Activated T-cell treated with anti-CD3 and anti-CD28 coated beads, Interleukin-2, amount 50 U/mL, for 72 hours (primary cell): ENCODE measurements around the gene PRSS22. TPM values are rescaled to one million over a fixed set of nuclear protein-coding genes. Genes with fewer than 3 reads are reported as not detected.

Experiments
- ATAC-seq, 2 donors: fragments of 150-1000 bp; cut with Tn5 transposase; replicated peaks in 1 of 2; 2 replicates each; pipeline ENCODE4 v1.10.0; 2021; ENCODE audit warnings: moderate library complexity in 2 of 2, mild to moderate bottlenecking in 1 of 2
- DNase-seq, 2 donors: peaks; one replicate each; pipeline ENCODE4 v3.0.0; 2021 to 2022; ENCODE audit warnings: mixed read lengths in 1 of 2
- H3K27ac Mint-ChIP-seq: one replicate; pipeline ENCODE4 v1.8.0; 2022; ENCODE audit warnings: mild to moderate bottlenecking, moderate library complexity, mixed read lengths
- H3K27me3 Mint-ChIP-seq: one replicate; pipeline ENCODE4 v1.8.0; 2022; ENCODE audit warnings: low read depth, mixed read lengths
- H3K36me3 Mint-ChIP-seq, 2 donors: one replicate each; pipeline ENCODE4 v1.8.0; 2022; ENCODE audit warnings: mixed read lengths in 2 of 2, mild to moderate bottlenecking in 1 of 2; ENCODE audit not compliant: insufficient read depth in 2 of 2
- H3K4me1 Mint-ChIP-seq: one replicate; pipeline ENCODE4 v1.8.0; 2022; ENCODE audit warnings: low read depth, mixed read lengths
- H3K4me3 Mint-ChIP-seq, 2 donors: one replicate each; pipeline ENCODE4 v1.8.0; 2022; ENCODE audit warnings: mild to moderate bottlenecking in 2 of 2, mixed read lengths in 2 of 2, moderate library complexity in 2 of 2
- H3K9me3 Mint-ChIP-seq, 2 donors: one replicate each; pipeline ENCODE4 v1.8.0; 2022; ENCODE audit warnings: mixed read lengths in 2 of 2
- total RNA-seq, 2 donors: library from RNA; stranded (reverse); gene quantifications; one replicate each; pipeline ENCODE4 v1.2.3, GENCODE V29; 2022

PRSS22 gene
- total RNA-seq, 2 donors from 2014 or later: 1.1 TPM; not detected in 1

GRCh38 chr16:2867987-2868789, 10.2 kb upstream of the PRSS22 start:
- DNase-seq (peak; percentile 95 to 99), ATAC-seq (peak; percentile 94 to 95)
- Mint-ChIP-seq H3K36me3 (no peaks in the 10 kb centered on the region), H3K9me3 (no peaks in the 10 kb centered on the region), H3K27me3 (no peaks in the 10 kb centered on the region), H3K4me1 (peaks cover 12% of the 10 kb centered on the region), H3K27ac (peak overlapping the region; percentile 94), H3K4me3 (peak overlapping the region; percentile 91 to 96)

GRCh38 chr16:2867661-2867986, 9.7 kb upstream of the PRSS22 start:
- Mint-ChIP-seq H3K4me1 (peaks cover 12% of the 10 kb centered on the region), H3K27me3 (no peaks in the 10 kb centered on the region), H3K27ac (no peak overlapping the region), H3K4me3 (peak overlapping the region; percentile 91 to 96), H3K36me3 (no peaks in the 10 kb centered on the region), H3K9me3 (no peaks in the 10 kb centered on the region)
- DNase-seq (no peak), ATAC-seq (no peak)

- Mint-ChIP-seq H3K4me3 (peak overlapping the region; percentile 22 to 31), H3K4me1 (peaks cover 12% of the 10 kb centered on the region), H3K27me3 (no peaks in the 10 kb centered on the region), H3K27ac (no peak overlapping the region), H3K36me3 (no peaks in the 10 kb centered on the region), H3K9me3 (no peaks in the 10 kb centered on the region)
- ATAC-seq (no peak), DNase-seq (no peak)
Observed at GRCh38 chr16:2866431-2866830, 8.5 kb upstream of the PRSS22 start.

- Mint-ChIP-seq H3K9me3 (no peaks in the 10 kb centered on the region), H3K27ac (no peak overlapping the region), H3K4me3 (no peak overlapping the region), H3K4me1 (peaks cover 12% of the 10 kb centered on the region), H3K36me3 (no peaks in the 10 kb centered on the region), H3K27me3 (peaks cover under 1% of the 10 kb centered on the region)
- DNase-seq: no peak
- ATAC-seq: no peak
Observed at GRCh38 chr16:2865651-2866050, 7.7 kb upstream of the PRSS22 start.

GRCh38 chr16:2860826-2861567, 3.0 kb upstream of the PRSS22 start:
- Mint-ChIP-seq H3K27ac (no peak overlapping the region), H3K27me3 (peaks cover 19% of the 10 kb centered on the region), H3K4me3 (no peak overlapping the region), H3K36me3 (peaks cover 1 to 2% of the 10 kb centered on the region in 2 donors), H3K9me3 (peaks cover 0 to 3% of the 10 kb centered on the region in 2 donors), H3K4me1 (peaks cover 11% of the 10 kb centered on the region)
- DNase-seq: no peak
- no peak for ATAC-seq

GRCh38 chr16:2859686-2860265, 1.8 kb upstream of the PRSS22 start:
- Mint-ChIP-seq H3K4me3 (no peak overlapping the region), H3K9me3 (peaks cover under 1 to 5% of the 10 kb centered on the region in 2 donors), H3K4me1 (peaks cover 11% of the 10 kb centered on the region), H3K36me3 (peaks cover 2% of the 10 kb centered on the region in 2 donors), H3K27ac (no peak overlapping the region), H3K27me3 (peaks cover 19% of the 10 kb centered on the region)
- DNase-seq (no peak), ATAC-seq (no peak)

- ATAC-seq (peak; percentile 19 to 26), DNase-seq (no peak)
- H3K27me3 Mint-ChIP-seq: peaks cover 19% of the 10 kb centered on the region
- peak overlapping the region; percentile 85 to 90 for H3K4me3 Mint-ChIP-seq
- peaks cover 8 to 10% of the 10 kb centered on the region in 2 donors for H3K36me3 Mint-ChIP-seq
- peaks cover 4 to 7% of the 10 kb centered on the region in 2 donors for H3K9me3 Mint-ChIP-seq
- peaks cover 11% of the 10 kb centered on the region for H3K4me1 Mint-ChIP-seq
- no peak overlapping the region for H3K27ac Mint-ChIP-seq
Observed at GRCh38 chr16:2858245-2859025, 465 bp upstream of the PRSS22 start.

- ATAC-seq (no peak), DNase-seq (no peak)
- Mint-ChIP-seq H3K4me3 (peak overlapping the region; percentile 17 to 34), H3K27ac (no peak overlapping the region), H3K36me3 (peaks cover 8 to 10% of the 10 kb centered on the region in 2 donors), H3K9me3 (peaks cover 4 to 7% of the 10 kb centered on the region in 2 donors), H3K4me1 (peaks cover 11% of the 10 kb centered on the region), H3K27me3 (peaks cover 19% of the 10 kb centered on the region)
Observed at GRCh38 chr16:2856686-2857450, 1.1 kb downstream of the PRSS22 start.

GRCh38 chr16:2856061-2856670, 1.8 kb downstream of the PRSS22 start:
- ATAC-seq: no peak
- H3K9me3 Mint-ChIP-seq: peaks cover 4 to 7% of the 10 kb centered on the region in 2 donors
- peak overlapping the region; percentile 17 to 34 for H3K4me3 Mint-ChIP-seq
- H3K27me3 Mint-ChIP-seq: peaks cover 19% of the 10 kb centered on the region
- peaks cover 11% of the 10 kb centered on the region for H3K4me1 Mint-ChIP-seq
- H3K36me3 Mint-ChIP-seq: peaks cover 8 to 10% of the 10 kb centered on the region in 2 donors
- no peak overlapping the region for H3K27ac Mint-ChIP-seq
- no peak for DNase-seq

- Mint-ChIP-seq H3K27ac (no peak overlapping the region), H3K36me3 (peaks cover 8 to 10% of the 10 kb centered on the region in 2 donors), H3K27me3 (peaks cover 18% of the 10 kb centered on the region), H3K9me3 (peaks cover 4 to 7% of the 10 kb centered on the region in 2 donors), H3K4me1 (peaks cover 11% of the 10 kb centered on the region), H3K4me3 (no peak overlapping the region)
- DNase-seq: no peak
- ATAC-seq: no peak
Observed at GRCh38 chr16:2855536-2855935, 2.4 kb downstream of the PRSS22 start.

- no peak overlapping the region for H3K27ac Mint-ChIP-seq
- peaks cover 12% of the 10 kb centered on the region for H3K27me3 Mint-ChIP-seq
- ATAC-seq (no peak), DNase-seq (no peak)
- H3K36me3 Mint-ChIP-seq: peaks cover 8 to 9% of the 10 kb centered on the region in 2 donors
- no peak overlapping the region for H3K4me3 Mint-ChIP-seq
- H3K9me3 Mint-ChIP-seq: peaks cover 4 to 7% of the 10 kb centered on the region in 2 donors
- H3K4me1 Mint-ChIP-seq: peaks cover 11% of the 10 kb centered on the region
Observed at GRCh38 chr16:2854700-2855309, 3.2 kb downstream of the PRSS22 start.
